Activated B cell treated with CpG ODN at 0.5 μM for 24 hours (primary cell): ENCODE measurements around the gene MYO18A. TPM values are rescaled to one million over a fixed set of nuclear protein-coding genes. Genes with fewer than 3 reads are reported as not detected.

Source experiments
- ATAC-seq: fragments of 200-7000 bp; cut with Tn5 transposase; one replicate; pipeline ENCODE4 v1.10.0; 2021; ENCODE audit warnings: low read depth, mild to moderate bottlenecking, moderate library complexity
- CTCF ChIA-PET: fragments of 350-600 bp; sonication (Branson Sonifier 250); formaldehyde crosslinking; loops from one replicate; lab custom pipeline; 2021; ENCODE audit warnings: antibody characterized with exemption; lab: Charles Lee
- POLR2A ChIA-PET: fragments of 350-600 bp; sonication (Branson Sonifier 250); formaldehyde crosslinking; loops from one replicate; lab custom pipeline; 2021; ENCODE audit warnings: antibody characterized with exemption; lab: Charles Lee
- DNase-seq: peaks from one replicate; pipeline ENCODE4 v3.0.0; 2022
- H3K27ac Mint-ChIP-seq: one replicate; pipeline ENCODE4 v1.8.0; 2020; ENCODE audit warnings: mixed read lengths
- H3K27me3 Mint-ChIP-seq: one replicate; pipeline ENCODE4 v1.8.0; 2021; ENCODE audit warnings: mixed read lengths
- H3K36me3 Mint-ChIP-seq: one replicate; pipeline ENCODE4 v1.8.0; 2021; ENCODE audit warnings: low read depth, mixed read lengths
- H3K4me1 Mint-ChIP-seq: one replicate; pipeline ENCODE4 v1.8.0; 2021; ENCODE audit warnings: mixed read lengths
- H3K4me3 Mint-ChIP-seq: one replicate; pipeline ENCODE4 v1.8.0; 2020; ENCODE audit warnings: mild to moderate bottlenecking, mixed read lengths
- H3K9me3 Mint-ChIP-seq: one replicate; pipeline ENCODE4 v1.8.0; 2020; ENCODE audit warnings: mixed read lengths
- intact Hi-C: fragments of 100-400 bp; cut with micrococcal nuclease; formaldehyde crosslinking; loops from one replicate; pipeline ENCODE4 v1.15.1; 2024
- total RNA-seq: library from RNA; stranded (reverse); gene quantifications from 2 replicates; pipeline ENCODE4 v1.2.3, GENCODE V29; 2022
- TF ChIP-seq, protein P1 (sequence below): fragments of 200-600 bp; IDR thresholded peaks from one replicate; pipeline ENCODE4 v1.8.0; 2022; ENCODE audit warnings: antibody characterized with exemption, mild to moderate bottlenecking

MYO18A gene
- total RNA-seq, 1 donor from 2014 or later = 79.8 TPM

DNA sequence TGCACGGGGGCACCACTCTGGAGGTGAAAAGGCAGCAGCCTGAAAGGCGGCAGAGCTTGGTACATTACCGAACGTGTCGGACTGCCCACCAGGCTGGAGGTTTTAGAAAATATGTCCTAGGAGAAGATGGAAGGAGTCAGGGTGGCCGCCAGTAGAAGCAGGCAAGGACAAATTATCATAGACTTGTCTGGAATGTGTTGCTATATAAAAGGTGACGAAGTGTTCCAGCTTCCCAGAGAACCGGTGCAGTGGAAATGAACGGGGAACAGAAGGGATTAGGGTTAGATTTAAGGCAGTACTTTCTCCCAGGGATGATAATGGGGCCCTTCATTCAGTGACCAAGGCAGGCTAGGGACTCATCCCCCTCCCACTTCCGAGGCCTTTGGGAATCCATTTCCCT lies 109.9 kb downstream of the MYO18A start:
- TF ChIP-seq, protein P1, sequence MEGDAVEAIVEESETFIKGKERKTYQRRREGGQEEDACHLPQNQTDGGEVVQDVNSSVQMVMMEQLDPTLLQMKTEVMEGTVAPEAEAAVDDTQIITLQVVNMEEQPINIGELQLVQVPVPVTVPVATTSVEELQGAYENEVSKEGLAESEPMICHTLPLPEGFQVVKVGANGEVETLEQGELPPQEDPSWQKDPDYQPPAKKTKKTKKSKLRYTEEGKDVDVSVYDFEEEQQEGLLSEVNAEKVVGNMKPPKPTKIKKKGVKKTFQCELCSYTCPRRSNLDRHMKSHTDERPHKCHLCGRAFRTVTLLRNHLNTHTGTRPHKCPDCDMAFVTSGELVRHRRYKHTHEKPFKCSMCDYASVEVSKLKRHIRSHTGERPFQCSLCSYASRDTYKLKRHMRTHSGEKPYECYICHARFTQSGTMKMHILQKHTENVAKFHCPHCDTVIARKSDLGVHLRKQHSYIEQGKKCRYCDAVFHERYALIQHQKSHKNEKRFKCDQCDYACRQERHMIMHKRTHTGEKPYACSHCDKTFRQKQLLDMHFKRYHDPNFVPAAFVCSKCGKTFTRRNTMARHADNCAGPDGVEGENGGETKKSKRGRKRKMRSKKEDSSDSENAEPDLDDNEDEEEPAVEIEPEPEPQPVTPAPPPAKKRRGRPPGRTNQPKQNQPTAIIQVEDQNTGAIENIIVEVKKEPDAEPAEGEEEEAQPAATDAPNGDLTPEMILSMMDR = no peak
- POLR2A ChIA-PET = interaction anchor here (0.6 kb wide), 1 partner anchor 289 kb away, joined by 4 read pairs; no protein-coding TSS in a partner anchor
- Mint-ChIP-seq H3K4me1 (no peaks in the 10 kb centered on the region), H3K27ac (no peak overlapping the region), H3K4me3 (no peak overlapping the region), H3K36me3 (peaks cover 5% of the 10 kb centered on the region), H3K27me3 (no peaks in the 10 kb centered on the region), H3K9me3 (no peaks in the 10 kb centered on the region)
- ATAC-seq = no peak
- no peak for DNase-seq
- CTCF ChIA-PET = no interaction called here
- intact Hi-C loops = no loop called here

DNA sequence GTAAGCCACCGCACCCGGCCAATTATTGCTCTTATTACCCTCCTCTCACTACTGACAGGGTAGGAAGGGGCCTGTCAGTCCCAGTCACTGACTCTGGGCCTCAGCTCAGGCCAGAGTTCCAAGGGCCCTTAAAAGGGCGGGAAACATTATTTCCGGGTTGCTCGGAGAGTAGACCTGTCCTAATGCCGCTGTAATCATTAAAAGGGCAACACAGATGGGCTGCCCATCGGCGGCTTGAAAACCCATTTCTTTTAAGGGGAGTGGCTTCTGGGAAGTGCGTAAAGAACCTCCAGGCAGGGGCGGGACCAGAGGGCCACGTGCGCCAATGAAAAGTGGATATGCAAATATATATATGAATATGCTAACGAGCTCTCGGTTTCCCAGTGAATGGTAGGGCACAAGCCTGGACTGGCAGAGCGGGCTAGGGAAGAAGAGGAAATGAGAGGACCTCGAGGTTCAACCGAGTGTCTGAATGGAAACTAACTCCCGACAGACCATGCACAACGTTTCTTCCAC lies 110.6 kb downstream of the MYO18A start:
- TF ChIP-seq, protein P1 = no peak
- no peak overlapping the region for H3K4me3 Mint-ChIP-seq
- ATAC-seq (no peak), DNase-seq (no peak)
- H3K36me3 Mint-ChIP-seq = peaks cover 3% of the 10 kb centered on the region
- H3K27ac Mint-ChIP-seq = no peak overlapping the region
- ChIA-PET CTCF (no interaction called here), POLR2A (interaction anchor here (0.6 kb wide), 1 partner anchor 290 kb away, joined by 4 read pairs; no protein-coding TSS in a partner anchor)
- no peaks in the 10 kb centered on the region for H3K27me3 Mint-ChIP-seq
- no peaks in the 10 kb centered on the region for H3K9me3 Mint-ChIP-seq
- intact Hi-C loops = no loop called here
- no peaks in the 10 kb centered on the region for H3K4me1 Mint-ChIP-seq

DNA sequence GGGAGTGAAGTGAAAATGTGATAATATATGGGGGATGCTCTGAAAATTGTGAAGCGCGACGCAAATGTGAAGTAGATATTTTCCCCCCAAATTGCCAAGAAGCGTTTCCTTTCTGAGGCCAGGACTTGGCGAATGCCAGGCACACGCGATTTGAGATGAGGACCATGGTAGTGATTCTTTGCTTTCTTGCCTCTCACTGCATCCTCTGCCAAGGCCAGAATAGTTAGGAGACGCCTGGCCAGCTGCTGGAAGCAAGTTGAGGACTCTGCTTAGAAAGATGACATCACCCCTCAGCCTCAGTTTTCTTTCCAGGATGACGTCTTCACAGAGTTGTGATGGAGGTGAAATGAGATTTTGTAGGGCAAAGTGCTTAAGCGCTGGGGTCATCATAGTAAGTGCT lies 111.4 kb downstream of the MYO18A start:
- intact Hi-C loops = no loop called here
- Mint-ChIP-seq H3K9me3 (no peaks in the 10 kb centered on the region), H3K4me3 (no peak overlapping the region), H3K36me3 (no peaks in the 10 kb centered on the region), H3K27me3 (no peaks in the 10 kb centered on the region), H3K27ac (no peak overlapping the region), H3K4me1 (no peaks in the 10 kb centered on the region)
- ChIA-PET CTCF (no interaction called here), POLR2A (no interaction called here)
- TF ChIP-seq, protein P1 = no peak
- DNase-seq (no peak), ATAC-seq (no peak)

DNA sequence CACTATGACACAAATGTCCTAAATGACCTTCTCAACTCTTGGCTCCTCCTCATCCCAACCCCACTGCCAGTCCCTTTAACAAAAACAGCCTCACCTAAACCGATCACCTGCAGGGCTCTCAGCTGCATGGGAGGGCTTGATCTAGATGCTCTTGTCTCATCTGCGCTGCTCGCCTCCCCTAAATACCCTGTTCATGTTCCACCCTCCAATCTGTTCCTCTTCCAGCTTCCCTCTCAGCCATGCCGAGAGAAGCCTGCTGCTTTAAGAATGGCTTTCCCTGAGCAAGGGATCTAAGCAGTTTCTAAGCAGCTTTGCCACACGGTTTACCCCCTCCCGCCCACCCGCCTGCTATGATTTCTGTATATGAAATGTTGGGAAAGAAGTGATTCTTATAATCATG lies 113.6 kb downstream of the MYO18A start:
- Mint-ChIP-seq H3K9me3 (no peaks in the 10 kb centered on the region), H3K4me3 (no peak overlapping the region), H3K27ac (no peak overlapping the region), H3K4me1 (no peaks in the 10 kb centered on the region), H3K36me3 (no peaks in the 10 kb centered on the region), H3K27me3 (no peaks in the 10 kb centered on the region)
- CTCF ChIA-PET = no interaction called here
- POLR2A ChIA-PET = no interaction called here
- intact Hi-C loops = no loop called here
- ATAC-seq = no peak
- no peak for DNase-seq
- TF ChIP-seq, protein P1 = no peak

DNA sequence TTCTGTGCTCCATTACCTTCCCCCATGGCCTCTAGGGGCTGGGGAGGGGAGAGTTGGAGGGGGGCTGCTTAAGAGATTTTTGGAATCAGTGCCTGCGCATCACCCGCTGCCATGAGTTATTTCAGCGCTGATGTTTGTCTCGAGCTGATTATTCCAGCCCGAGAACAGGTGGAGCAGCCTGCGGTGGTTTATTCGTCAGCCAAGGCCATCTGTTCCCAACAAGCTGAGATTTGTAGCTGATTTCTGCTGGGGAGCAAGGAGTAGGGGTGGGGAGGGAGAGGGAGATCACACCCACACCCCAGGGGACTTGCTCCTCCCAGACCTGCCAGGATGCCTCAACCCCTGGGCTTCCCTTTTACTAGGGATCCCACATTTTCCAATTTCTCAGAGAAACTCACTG lies 114.2 kb downstream of the MYO18A start:
- H3K4me1 Mint-ChIP-seq = no peaks in the 10 kb centered on the region
- H3K4me3 Mint-ChIP-seq = no peak overlapping the region
- H3K27me3 Mint-ChIP-seq = no peaks in the 10 kb centered on the region
- H3K27ac Mint-ChIP-seq = no peak overlapping the region
- ChIA-PET CTCF (no interaction called here), POLR2A (no interaction called here)
- TF ChIP-seq, protein P1 = no peak
- no peak for ATAC-seq
- intact Hi-C loops = no loop called here
- no peaks in the 10 kb centered on the region for H3K9me3 Mint-ChIP-seq
- DNase-seq = no peak
- H3K36me3 Mint-ChIP-seq = no peaks in the 10 kb centered on the region
